ENCODE data around the gene C5orf58. TPM values are rescaled to one million over a fixed set of nuclear protein-coding genes. Genes with fewer than 3 reads are reported as not detected.

The C5orf58 gene
- total RNA-seq, 2 donors from 2014 or later, result not detected

DNA sequence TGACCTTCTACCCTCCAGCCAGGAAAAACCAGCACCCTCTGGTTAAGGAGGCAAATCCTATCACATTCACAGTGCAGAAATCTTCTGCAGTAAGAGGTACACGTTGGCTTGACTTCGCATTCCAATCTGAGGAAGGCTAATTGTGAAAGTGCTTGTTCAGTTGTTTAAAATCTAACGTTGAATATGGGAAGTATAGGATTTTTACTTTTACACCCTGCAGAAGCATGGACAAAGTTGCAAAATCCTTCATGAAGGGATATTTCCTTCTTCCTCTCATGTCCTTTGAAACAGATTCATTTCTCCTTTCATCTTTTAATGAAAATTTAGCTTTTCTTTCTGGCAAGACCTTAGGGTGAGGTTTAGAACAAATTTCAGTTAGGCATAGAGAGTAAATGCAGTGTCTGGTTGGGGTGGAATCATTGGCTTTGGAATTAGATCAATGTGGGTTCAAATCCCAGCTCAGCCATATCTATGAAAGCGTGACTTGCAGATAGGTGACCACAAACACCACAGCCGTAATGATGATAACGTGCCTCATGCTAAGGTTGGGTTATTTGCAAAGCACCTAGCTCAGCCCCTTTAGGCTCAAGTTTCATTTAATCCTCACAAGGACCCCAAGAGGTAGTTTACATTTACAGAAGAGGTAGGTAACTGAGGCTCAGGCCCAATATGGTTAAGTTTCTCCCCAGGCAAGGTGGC lies 42.2 kb upstream of the C5orf58 start:
- TF ChIP-seq, protein P1, sequence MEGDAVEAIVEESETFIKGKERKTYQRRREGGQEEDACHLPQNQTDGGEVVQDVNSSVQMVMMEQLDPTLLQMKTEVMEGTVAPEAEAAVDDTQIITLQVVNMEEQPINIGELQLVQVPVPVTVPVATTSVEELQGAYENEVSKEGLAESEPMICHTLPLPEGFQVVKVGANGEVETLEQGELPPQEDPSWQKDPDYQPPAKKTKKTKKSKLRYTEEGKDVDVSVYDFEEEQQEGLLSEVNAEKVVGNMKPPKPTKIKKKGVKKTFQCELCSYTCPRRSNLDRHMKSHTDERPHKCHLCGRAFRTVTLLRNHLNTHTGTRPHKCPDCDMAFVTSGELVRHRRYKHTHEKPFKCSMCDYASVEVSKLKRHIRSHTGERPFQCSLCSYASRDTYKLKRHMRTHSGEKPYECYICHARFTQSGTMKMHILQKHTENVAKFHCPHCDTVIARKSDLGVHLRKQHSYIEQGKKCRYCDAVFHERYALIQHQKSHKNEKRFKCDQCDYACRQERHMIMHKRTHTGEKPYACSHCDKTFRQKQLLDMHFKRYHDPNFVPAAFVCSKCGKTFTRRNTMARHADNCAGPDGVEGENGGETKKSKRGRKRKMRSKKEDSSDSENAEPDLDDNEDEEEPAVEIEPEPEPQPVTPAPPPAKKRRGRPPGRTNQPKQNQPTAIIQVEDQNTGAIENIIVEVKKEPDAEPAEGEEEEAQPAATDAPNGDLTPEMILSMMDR (IDR thresholded peaks at IDR 0.05), result no peak
- H3K27ac ChIP-seq, result no peak overlapping the region
- ATAC-seq (ENCODE audit: insufficient number of reproducible peaks, low FRiP score, low read depth) (no peak), DNase-seq (ENCODE audit: low spot score) (no peak)
- H3K36me3 ChIP-seq, result no peaks in the 10 kb centered on the region
- no peaks in the 10 kb centered on the region for H3K9me3 ChIP-seq
- no peaks in the 10 kb centered on the region for H3K4me1 ChIP-seq (ENCODE audit: control insufficient read depth in 1 of 2, low read depth in 2 of 2)
- no peaks in the 10 kb centered on the region for H3K27me3 ChIP-seq (replicated peaks; ENCODE audit: insufficient read depth)
- no peak overlapping the region for H3K4me3 ChIP-seq

GRCh38 chr5:170192829-170193228 lies 40.0 kb upstream of the C5orf58 start:
- Histone ChIP-seq H3K36me3 (no peaks in the 10 kb centered on the region), H3K27me3 (replicated peaks; ENCODE audit: insufficient read depth) (no peaks in the 10 kb centered on the region), H3K4me1 (ENCODE audit: control insufficient read depth in 1 of 2, low read depth in 2 of 2) (no peaks in the 10 kb centered on the region), H3K27ac (no peak overlapping the region), H3K4me3 (no peak overlapping the region), H3K9me3 (no peaks in the 10 kb centered on the region)
- TF ChIP-seq, protein P1 (IDR thresholded peaks at IDR 0.05), result no peak
- ATAC-seq (ENCODE audit: insufficient number of reproducible peaks, low FRiP score, low read depth) (no peak), DNase-seq (ENCODE audit: low spot score) (no peak)

DNA sequence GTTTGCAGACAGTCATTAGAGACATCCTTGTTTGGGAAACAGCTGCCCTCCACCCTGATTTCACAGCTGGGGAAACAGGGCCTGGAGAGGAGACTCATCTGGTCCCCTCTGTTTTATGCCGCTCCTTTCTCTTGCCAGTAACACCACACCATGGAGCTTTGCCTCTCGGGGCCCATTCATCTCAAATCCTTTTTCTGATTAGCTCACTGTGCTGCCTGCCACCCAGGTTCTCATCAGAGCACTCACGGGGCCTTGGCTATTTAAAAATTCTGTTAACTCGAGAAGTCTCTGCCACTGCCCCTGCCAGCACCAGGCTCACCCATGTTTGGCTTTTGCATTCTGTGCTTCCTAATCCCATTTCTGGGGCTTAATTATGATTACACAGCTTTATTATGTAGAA lies 36.8 kb upstream of the C5orf58 start:
- ATAC-seq (ENCODE audit: insufficient number of reproducible peaks, low FRiP score, low read depth), result no peak
- H3K27ac ChIP-seq, result no peak overlapping the region
- TF ChIP-seq, protein P1 (IDR thresholded peaks at IDR 0.05), result no peak
- no peaks in the 10 kb centered on the region for H3K27me3 ChIP-seq (replicated peaks; ENCODE audit: insufficient read depth)
- H3K9me3 ChIP-seq, result no peaks in the 10 kb centered on the region
- DNase-seq (ENCODE audit: low spot score), result no peak
- no peak overlapping the region for H3K4me3 ChIP-seq
- H3K4me1 ChIP-seq (ENCODE audit: control insufficient read depth in 1 of 2, low read depth in 2 of 2), result no peaks in the 10 kb centered on the region
- no peaks in the 10 kb centered on the region for H3K36me3 ChIP-seq

DNA sequence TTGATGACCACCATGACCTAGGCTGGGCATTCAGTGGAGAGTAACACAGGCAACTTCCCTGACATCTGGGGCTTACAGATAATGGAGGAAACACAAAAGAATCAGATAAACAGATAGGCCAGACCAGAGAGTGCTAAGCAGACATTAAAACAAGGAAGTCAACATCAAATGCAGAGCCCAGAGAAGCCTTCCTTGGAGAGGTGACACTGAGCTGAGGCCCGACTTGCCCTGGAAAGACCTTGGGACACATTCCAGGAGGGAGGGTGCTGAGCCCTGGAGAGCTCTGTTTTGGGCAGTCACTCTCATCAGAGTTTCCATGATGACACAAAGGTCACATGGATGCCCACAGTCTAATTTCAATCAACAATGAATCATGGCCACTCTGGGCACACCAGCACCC lies 31.9 kb upstream of the C5orf58 start:
- no peak for DNase-seq (ENCODE audit: low spot score)
- TF ChIP-seq, protein P1 (IDR thresholded peaks at IDR 0.05), result no peak
- no peak for ATAC-seq (ENCODE audit: insufficient number of reproducible peaks, low FRiP score, low read depth)
- Histone ChIP-seq H3K9me3 (no peaks in the 10 kb centered on the region), H3K36me3 (no peaks in the 10 kb centered on the region), H3K4me1 (ENCODE audit: control insufficient read depth in 1 of 2, low read depth in 2 of 2) (no peaks in the 10 kb centered on the region), H3K27ac (no peak overlapping the region), H3K4me3 (no peak overlapping the region), H3K27me3 (replicated peaks; ENCODE audit: insufficient read depth) (no peaks in the 10 kb centered on the region)

- no peaks in the 10 kb centered on the region for H3K27me3 ChIP-seq (replicated peaks; ENCODE audit: insufficient read depth)
- DNase-seq (ENCODE audit: low spot score) (no peak), ATAC-seq (ENCODE audit: insufficient number of reproducible peaks, low FRiP score, low read depth) (no peak)
- no peaks in the 10 kb centered on the region for H3K9me3 ChIP-seq
- H3K4me1 ChIP-seq (ENCODE audit: control insufficient read depth in 1 of 2, low read depth in 2 of 2), result no peaks in the 10 kb centered on the region
- H3K27ac ChIP-seq, result no peak overlapping the region
- TF ChIP-seq, protein P1 (IDR thresholded peaks at IDR 0.05), result no peak
- no peak overlapping the region for H3K4me3 ChIP-seq
- H3K36me3 ChIP-seq, result no peaks in the 10 kb centered on the region
Observed at GRCh38 chr5:170201311-170201710, 31.5 kb upstream of the C5orf58 start.

All from thoracic aorta (tissue), 2 donors.